SU-DHL-6 (cell line): ENCODE data around the gene RAG1.

Experiments
- CTCF ChIP-seq: fragments of 200-600 bp; sonication (generic); IDR thresholded peaks from one replicate; pipeline ENCODE4 v1.5.1; 2017; ENCODE audit warnings: antibody characterized with exemption, mild to moderate bottlenecking, low read length, moderate library complexity; ENCODE audit not compliant: insufficient read depth, poor library complexity, severe bottlenecking
- EZH2phosphoT487 ChIP-seq: fragments of 200-600 bp; sonication (generic), shearing (Covaris generic); conservative IDR thresholded peaks from 2 replicates; pipeline ENCODE4 v1.6.1; 2018; ENCODE audit warnings: mild to moderate bottlenecking, antibody characterized with exemption, low read length, moderate library complexity, mixed read lengths

GRCh38 chr11:36534276-36534840, 33.4 kb upstream of the RAG1 start:
- TF ChIP-seq CTCF (no peak), EZH2phosphoT487 (no peak)
